ENCODE measurements around the gene NTS. TPM values are rescaled to one million over a fixed set of nuclear protein-coding genes. Genes with fewer than 3 reads are reported as not detected.

Gene NTS
- total RNA-seq, 1 experiment from 2014 or later: 5.1 TPM

GRCh38 chr12:85835426-85836196 lies 38.5 kb upstream of the NTS start:
- Mint-ChIP-seq H3K9me3 (no peaks in the 10 kb centered on the region), H3K27ac (peak overlapping the region; percentile 7 to 91 (median 35); a peak in 5 of 7 replicates), H3K27me3 (ENCODE audit: low read depth) (no peaks in the 10 kb centered on the region), H3K4me1 (peaks cover 20 to 22% of the 10 kb centered on the region in 2 experiments), H3K4me3 (peak overlapping the region in 1 of 2 experiments; percentile 53; a peak in 3 of 5 replicates), H3K36me3 (ENCODE audit: insufficient read depth in 1 of 3, low read depth in 3 of 3) (no peaks in the 10 kb centered on the region)
- Histone ChIP-seq H4K20me1 (ENCODE audit: control insufficient read depth, insufficient read depth, insufficient read length) (no peaks in the 10 kb centered on the region), H4K91ac (ENCODE audit: insufficient read length, low read depth, low read length) (no peak overlapping the region), H2BK120ac (ENCODE audit: low read depth, low read length, poor library complexity, severe bottlenecking) (no peak overlapping the region), H3K9me3 (ENCODE audit: control insufficient read depth, low read depth, low read length) (no peaks in the 10 kb centered on the region), H3K23ac (ENCODE audit: insufficient read length, low read depth, low read length) (no peak overlapping the region), H3K9ac (ENCODE audit: extremely low read depth, insufficient read length, low read length) (no peak overlapping the region), H2BK20ac (ENCODE audit: low read depth, low read length, poor library complexity, severe bottlenecking) (no peak overlapping the region), H2BK5ac (ENCODE audit: insufficient read length, low read length) (no peak overlapping the region), H3K4me1 (ENCODE audit: insufficient read depth, low read length) (peaks cover 4% of the 10 kb centered on the region; the same call in 1 of the 2 replicates), H2AFZ (ENCODE audit: low read length) (no peak overlapping the region), H2BK12ac (ENCODE audit: insufficient read length, low read depth, low read length) (no peak overlapping the region), H3K23me2 (ENCODE audit: insufficient read length, low read depth, low read length, poor library complexity, severe bottlenecking) (no peaks in the 10 kb centered on the region), H3K27ac (ENCODE audit: insufficient read length, low read depth, low read length) (no peak overlapping the region), H3K4me2 (ENCODE audit: insufficient read depth, insufficient read length, low read length) (peak overlapping the region; percentile 18), H3K27me3 (ENCODE audit: insufficient read depth, low read length) (no peaks in the 10 kb centered on the region), H2AK5ac (ENCODE audit: insufficient read length, low read length) (no peak overlapping the region), H3K4ac (ENCODE audit: low read depth, low read length) (no peak overlapping the region), H3K79me2 (ENCODE audit: insufficient read depth, low read length) (no peaks in the 10 kb centered on the region), H4K5ac (ENCODE audit: insufficient read length, low read depth, low read length) (no peak overlapping the region), H3K14ac (ENCODE audit: insufficient read depth, low read length) (no peak overlapping the region), H2BK15ac (ENCODE audit: low read depth, low read length) (no peak overlapping the region), H3K18ac (ENCODE audit: insufficient read length, low read depth, low read length) (no peak overlapping the region), H3T11ph (ENCODE audit: low read length) (no peak overlapping the region), H4K8ac (replicated peaks; ENCODE audit: insufficient read length, low read depth, low read length) (no peak overlapping the region), H3K79me1 (ENCODE audit: insufficient read depth, low read depth, low read length, poor library complexity, severe bottlenecking) (no peaks in the 10 kb centered on the region), H3K56ac (ENCODE audit: insufficient read length, low read depth, low read length) (no peak overlapping the region)
- no peak for TF ChIP-seq CTCF (conservative IDR thresholded peaks at IDR 0.05)
- no CpG with 5 or more reads among the region's 4 CpGs for WGBS (ENCODE audit: extremely low coverage, insufficient read length, low lambda C conversion rate)
- no peak for DNase-seq
